NCI-H460 (cell line): ENCODE data around the gene HECTD4. TPM values are rescaled to one million over a fixed set of nuclear protein-coding genes. Genes with fewer than 3 reads are reported as not detected.
"Not testable (repeated sequence)": the region's sequence is repeated elsewhere in the genome, so short reads cannot be mapped to it uniquely, and the experiment has no call there.

Experiments used
- DNase-seq: peaks from one replicate; pipeline ENCODE4 v3.0.0-alpha.2; 2016; ENCODE audit warnings: low read depth; ENCODE audit errors: extremely low read depth
- total RNA-seq: library from RNA; depleted of rRNA; stranded (reverse); fragments of >200 nt; shearing (Covaris generic); gene quantifications from 2 replicates; pipeline ENCODE4 v1.2.3, GENCODE V29; 2014

Gene HECTD4
- total RNA-seq, 1 experiment from 2014 or later: 13.6 TPM

- DNase-seq: no peak
These were observed 22.9 kb downstream of the HECTD4 start for GRCh38 chr12:112359290-112359689.

- DNase-seq: no peak
These were observed 25.0 kb downstream of the HECTD4 start for GRCh38 chr12:112357214-112357613.

GRCh38 chr12:112354399-112354798 lies 27.8 kb downstream of the HECTD4 start:
- DNase-seq: no peak

GRCh38 chr12:112353393-112353792 lies 28.8 kb downstream of the HECTD4 start:
- DNase-seq: no peak

- DNase-seq: no peak
These were observed 29.3 kb downstream of the HECTD4 start for GRCh38 chr12:112352921-112353320.

- no peak for DNase-seq
These were observed 31.3 kb downstream of the HECTD4 start for GRCh38 chr12:112350593-112351592.

GRCh38 chr12:112349431-112349830 lies 32.8 kb downstream of the HECTD4 start:
- DNase-seq: no peak

GRCh38 chr12:112348926-112349325 lies 33.3 kb downstream of the HECTD4 start:
- not testable (repeated sequence) for DNase-seq

- no peak for DNase-seq
These were observed 34.6 kb downstream of the HECTD4 start for GRCh38 chr12:112347581-112347982.

- DNase-seq: no peak
These were observed 36.0 kb downstream of the HECTD4 start for GRCh38 chr12:112346194-112346593.

- DNase-seq: no peak
These were observed 38.0 kb downstream of the HECTD4 start for GRCh38 chr12:112344220-112344619.

- DNase-seq: no peak
These were observed 39.6 kb downstream of the HECTD4 start for GRCh38 chr12:112342587-112342986.

- DNase-seq: no peak
These were observed 41.0 kb downstream of the HECTD4 start for GRCh38 chr12:112341046-112341825.

- no peak for DNase-seq
These were observed 42.0 kb downstream of the HECTD4 start for GRCh38 chr12:112340230-112340629.

- not testable (repeated sequence) for DNase-seq
These were observed 47.2 kb downstream of the HECTD4 start for GRCh38 chr12:112334999-112335398.

- no peak for DNase-seq
These were observed 49.2 kb downstream of the HECTD4 start for GRCh38 chr12:112333019-112333418.

GRCh38 chr12:112331886-112332285 lies 50.3 kb downstream of the HECTD4 start:
- no peak for DNase-seq

GRCh38 chr12:112330706-112331105 lies 51.5 kb downstream of the HECTD4 start:
- no peak for DNase-seq

- DNase-seq: no peak
These were observed 53.6 kb downstream of the HECTD4 start for GRCh38 chr12:112328456-112329124.

- peak; percentile 9 for DNase-seq
These were observed 54.9 kb downstream of the HECTD4 start for GRCh38 chr12:112327209-112327938.
